ENCODE measurements around the gene KLHL30.

GRCh38 chr2:238172439-238172838 is 34.0 kb downstream of the KLHL30 start:
- TF ChIP-seq CTCF (conservative IDR thresholded peaks at IDR 0.05; ENCODE audit: low read length) (no peak), EZH2phosphoT487 (IDR thresholded peaks at IDR 0.05; ENCODE audit: borderline replicate concordance, low read depth, low read length) (no peak)
